Caco-2 (cell line): ENCODE measurements around the gene C22orf15. TPM values are rescaled to one million over a fixed set of nuclear protein-coding genes. Genes with fewer than 3 reads are reported as not detected.

ENCODE experiments used
- BruUV-seq: library from RNA; stranded (reverse); fragments of 400-500 nt; replicated peaks from 2 replicates; lab custom pipeline; 2021; lab: Mats Ljungman, UMichigan
- CTCF ChIA-PET: fragments of 300-600 bp; sonication (Branson Sonifier 250); formaldehyde crosslinking; loops from one replicate; lab custom pipeline; 2022; ENCODE audit warnings: antibody characterized with exemption; lab: Charles Lee
- POLR2A ChIA-PET: fragments of 300-600 bp; sonication (Branson Sonifier 250); formaldehyde crosslinking; loops from one replicate; lab custom pipeline; 2022; ENCODE audit warnings: antibody characterized with exemption; lab: Charles Lee
- DNase-seq, 2 experiments: peaks; one replicate each; pipeline versions ENCODE4 v3.0.0 to v3.0.0-alpha.2; 2020 to 2022
- H3K27me3 ChIP-seq: replicated peaks from 2 replicates; pipeline ENCODE4 v1.6.0; 2011; ENCODE audit warnings: low read length; ENCODE audit not compliant: control insufficient read depth, insufficient read depth
- H3K36me3 ChIP-seq: 2 replicates; pipeline ENCODE4 v1.5.1; 2011; ENCODE audit warnings: low read length; ENCODE audit not compliant: control insufficient read depth, insufficient read depth
- H3K4me1 ChIP-seq: fragments of 250-450 bp; sonication (Bioruptor Pico); 2 replicates; pipeline ENCODE4 v1.5.1; 2020; ENCODE audit warnings: mild to moderate bottlenecking
- H3K4me3 ChIP-seq: 2 replicates; pipeline ENCODE4 v1.5.1; 2011; ENCODE audit warnings: low read depth, mild to moderate bottlenecking, control low read depth, low read length
- H3K9me3 ChIP-seq: fragments of 250-450 bp; sonication (Bioruptor Pico); 2 replicates; pipeline ENCODE4 v1.5.1; 2020; ENCODE audit warnings: mild to moderate bottlenecking, moderate library complexity
- H3K27ac Mint-ChIP-seq: one replicate; pipeline ENCODE4 v1.8.0; 2022; ENCODE audit warnings: mixed read lengths; ENCODE audit not compliant: unreplicated experiment
- H3K27me3 Mint-ChIP-seq: one replicate; pipeline ENCODE4 v1.8.0; 2022; ENCODE audit warnings: mixed read lengths; ENCODE audit not compliant: insufficient read depth, unreplicated experiment
- H3K36me3 Mint-ChIP-seq: one replicate; pipeline ENCODE4 v1.8.0; 2022; ENCODE audit warnings: mild to moderate bottlenecking, mixed read lengths; ENCODE audit not compliant: insufficient read depth, unreplicated experiment
- H3K4me1 Mint-ChIP-seq: one replicate; pipeline ENCODE4 v1.8.0; 2022; ENCODE audit warnings: low read depth, mixed read lengths; ENCODE audit not compliant: unreplicated experiment
- H3K4me3 Mint-ChIP-seq: one replicate; pipeline ENCODE4 v1.8.0; 2022; ENCODE audit warnings: mild to moderate bottlenecking, moderate library complexity, mixed read lengths; ENCODE audit not compliant: unreplicated experiment
- H3K9me3 Mint-ChIP-seq: one replicate; pipeline ENCODE4 v1.8.0; 2022; ENCODE audit warnings: mixed read lengths; ENCODE audit not compliant: unreplicated experiment
- CTCF ChIP-seq, 2 experiments: fragments of 200-600 bp in 1 of 2; IDR thresholded peaks; 1 replicate in 1 of 2; 2 replicates in 1 of 2; pipeline versions ENCODE4 v1.5.1 to v1.8.0; 2011 to 2022; ENCODE audit warnings: antibody characterized with exemption in 1 of 2, control low read depth in 1 of 2, inconsistent platforms in 1 of 2, low read depth in 1 of 2, low read length in 1 of 2, mild to moderate bottlenecking in 1 of 2, moderate library complexity in 1 of 2; ENCODE audit not compliant: insufficient read depth in 1 of 2, severe bottlenecking in 1 of 2, unreplicated experiment in 1 of 2
- intact Hi-C: fragments of 100-400 bp; cut with micrococcal nuclease; formaldehyde crosslinking; loops from one replicate; pipeline ENCODE4 v1.10.0; 2022; ENCODE audit not compliant: unreplicated experiment
- total RNA-seq: library from RNA; stranded (reverse); gene quantifications from 2 replicates; pipeline ENCODE4 v1.2.3, GENCODE V29; 2022

The C22orf15 gene
- total RNA-seq, 1 experiment from 2014 or later: not detected

DNA sequence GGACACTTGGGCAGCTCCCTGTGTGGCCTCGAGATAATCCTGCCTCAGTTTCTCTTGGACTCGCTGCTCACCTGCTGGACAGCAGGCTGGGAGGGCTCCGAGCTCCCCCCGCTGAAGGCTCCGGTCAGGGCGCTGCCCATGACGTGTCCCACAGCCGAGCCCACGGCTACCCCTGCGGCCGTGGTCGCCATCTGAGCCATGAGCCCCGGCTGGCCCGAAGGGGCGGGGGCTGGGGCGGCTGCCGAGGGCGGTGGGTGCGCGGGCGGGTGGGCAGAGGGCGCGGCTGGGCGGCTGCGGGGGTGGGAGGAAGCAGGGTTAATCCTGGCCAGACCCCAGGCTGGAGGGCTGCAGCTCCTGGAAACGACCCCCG lies 4.5 kb downstream of the C22orf15 start:
- peaks cover 1% of the 10 kb centered on the region for H3K36me3 ChIP-seq
- no peak for DNase-seq
- Mint-ChIP-seq H3K4me1 (no peaks in the 10 kb centered on the region), H3K4me3 (peak overlapping the region; percentile 87), H3K27me3 (no peaks in the 10 kb centered on the region), H3K27ac (peak overlapping the region; percentile 50), H3K36me3 (peaks cover 11% of the 10 kb centered on the region), H3K9me3 (no peaks in the 10 kb centered on the region)
- intact Hi-C loops: no loop called here
- H3K4me3 ChIP-seq: peak overlapping the region; percentile 75
- no peaks in the 10 kb centered on the region for H3K9me3 ChIP-seq
- CTCF ChIA-PET: interaction anchor here (1.0 to 1.1 kb wide), 4 partner anchors 11 to 90 kb away, joined by 3 to 4 read pairs (median 4); partner anchors contain the start of genes SLC2A11 and ZNF70
- peaks cover 20% of the 10 kb centered on the region for H3K4me1 ChIP-seq
- TF ChIP-seq CTCF (IDR thresholded peaks at IDR 0.05; ENCODE audit: insufficient read depth in 1 of 2, low read depth in 1 of 2, low read length in 1 of 2, severe bottlenecking in 1 of 2, unreplicated experiment in 1 of 2): no peak
- no peaks in the 10 kb centered on the region for H3K27me3 ChIP-seq
- BruUV-seq: no TSS peak
- POLR2A ChIA-PET: interaction anchor here (1.5 to 1.9 kb wide), 2 partner anchors 16 to 90 kb away, joined by 10 to 20 read pairs; partner anchors contain the start of genes SLC2A11 and ZNF70

- no peaks in the 10 kb centered on the region for H3K27me3 Mint-ChIP-seq
- peak within 1 kb of the TSS; percentile 75 for H3K4me3 ChIP-seq
- H3K36me3 Mint-ChIP-seq: peaks cover 11% of the 10 kb centered on the region
- intact Hi-C loops: loop anchor here (1.0 kb wide), 1 partner anchor 19 kb away; no protein-coding TSS in a partner anchor
- H3K27me3 ChIP-seq: no peaks in the 10 kb centered on the region
- TF ChIP-seq CTCF (IDR thresholded peaks at IDR 0.05; ENCODE audit: insufficient read depth in 1 of 2, low read depth in 1 of 2, low read length in 1 of 2, severe bottlenecking in 1 of 2, unreplicated experiment in 1 of 2): peak; percentile 83 to 84
- peaks cover 1% of the 10 kb centered on the region for H3K36me3 ChIP-seq
- TSS peak; percentile 75 for BruUV-seq
- DNase-seq: peak; percentile 89 to 92
- H3K27ac Mint-ChIP-seq: peak within 1 kb of the TSS; percentile 78
- CTCF ChIA-PET: interaction anchor here (0.7 to 1.1 kb wide), 5 partner anchors 10 to 90 kb away, joined by 3 to 4 read pairs (median 3); partner anchors contain the start of genes SLC2A11 and ZNF70
- H3K4me3 Mint-ChIP-seq: peak within 1 kb of the TSS; percentile 87
- no peaks in the 10 kb centered on the region for H3K9me3 Mint-ChIP-seq
- H3K9me3 ChIP-seq: no peaks in the 10 kb centered on the region
- POLR2A ChIA-PET: interaction anchor here (0.7 to 1.9 kb wide), 3 partner anchors 17 to 89 kb away, joined by 4 to 20 read pairs (median 10); partner anchors contain the start of genes SLC2A11 and ZNF70
- no peaks in the 10 kb centered on the region for H3K4me1 Mint-ChIP-seq
- peaks cover 22% of the 10 kb centered on the region for H3K4me1 ChIP-seq
These were observed 5.1 kb downstream of the C22orf15 start, which contains the start of gene CHCHD10 for GRCh38 chr22:23767673-23768548. Gene CHCHD10, minus strand, starts transcription at chr22:23767972. Its CDS starts 98 bp downstream, at chr22:23767874.

GRCh38 chr22:23769321-23769965 lies 6.7 kb downstream of the C22orf15 start:
- no peaks in the 10 kb centered on the region for H3K9me3 Mint-ChIP-seq
- H3K27me3 Mint-ChIP-seq: no peaks in the 10 kb centered on the region
- BruUV-seq: no TSS peak
- intact Hi-C loops: no loop called here
- Histone ChIP-seq H3K36me3 (peaks cover 1% of the 10 kb centered on the region), H3K27me3 (no peaks in the 10 kb centered on the region), H3K4me1 (peaks cover 35% of the 10 kb centered on the region), H3K9me3 (no peaks in the 10 kb centered on the region), H3K4me3 (no peak overlapping the region)
- DNase-seq: no peak
- no peak overlapping the region for H3K27ac Mint-ChIP-seq
- CTCF ChIA-PET: interaction anchor here (0.8 kb wide), 1 partner anchor 16 kb away, joined by 4 read pairs; no protein-coding TSS in a partner anchor
- H3K36me3 Mint-ChIP-seq: peaks cover 15% of the 10 kb centered on the region
- POLR2A ChIA-PET: no interaction called here
- TF ChIP-seq CTCF (IDR thresholded peaks at IDR 0.05; ENCODE audit: insufficient read depth in 1 of 2, low read depth in 1 of 2, low read length in 1 of 2, severe bottlenecking in 1 of 2, unreplicated experiment in 1 of 2): no peak
- peak overlapping the region; percentile 87 for H3K4me3 Mint-ChIP-seq
- peaks cover 12% of the 10 kb centered on the region for H3K4me1 Mint-ChIP-seq
